ENCODE results near the gene ODF2L.

Gene ODF2L

DNA sequence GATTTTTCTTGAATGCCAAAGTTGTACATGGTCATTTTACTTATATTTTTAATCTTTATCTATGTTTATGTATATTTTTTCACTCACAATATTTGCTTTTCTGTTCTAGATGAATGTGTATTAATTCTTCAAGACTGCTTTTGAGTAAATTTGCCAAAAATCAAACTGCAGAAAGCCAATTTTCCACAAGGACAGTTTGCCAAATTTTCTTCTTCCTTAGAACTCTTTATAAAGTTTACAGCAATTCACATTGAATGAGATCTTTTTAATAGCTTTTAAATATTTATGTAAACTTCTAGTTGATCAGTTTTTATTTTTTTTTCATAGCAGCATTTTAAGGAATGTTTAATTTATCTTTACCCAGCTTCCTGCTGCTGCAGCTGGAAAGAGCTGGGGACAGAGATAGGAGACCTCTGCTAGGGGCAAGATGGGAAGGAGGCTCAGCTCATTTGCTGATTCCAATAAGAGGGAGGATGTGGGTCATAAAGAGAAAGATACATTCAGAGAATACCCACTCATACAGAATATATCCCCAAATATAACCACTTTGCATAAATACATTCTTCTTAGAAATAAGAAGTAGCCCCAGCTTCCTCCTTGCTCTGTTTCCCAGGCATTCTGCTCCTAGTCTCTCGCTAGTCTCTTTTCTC, 93.0 kb downstream of the ODF2L start:
- no peak for DNase-seq

All from MV-4-11 (cell line).